ENCODE measurements around the gene AFAP1.

AFAP1 gene

DNA sequence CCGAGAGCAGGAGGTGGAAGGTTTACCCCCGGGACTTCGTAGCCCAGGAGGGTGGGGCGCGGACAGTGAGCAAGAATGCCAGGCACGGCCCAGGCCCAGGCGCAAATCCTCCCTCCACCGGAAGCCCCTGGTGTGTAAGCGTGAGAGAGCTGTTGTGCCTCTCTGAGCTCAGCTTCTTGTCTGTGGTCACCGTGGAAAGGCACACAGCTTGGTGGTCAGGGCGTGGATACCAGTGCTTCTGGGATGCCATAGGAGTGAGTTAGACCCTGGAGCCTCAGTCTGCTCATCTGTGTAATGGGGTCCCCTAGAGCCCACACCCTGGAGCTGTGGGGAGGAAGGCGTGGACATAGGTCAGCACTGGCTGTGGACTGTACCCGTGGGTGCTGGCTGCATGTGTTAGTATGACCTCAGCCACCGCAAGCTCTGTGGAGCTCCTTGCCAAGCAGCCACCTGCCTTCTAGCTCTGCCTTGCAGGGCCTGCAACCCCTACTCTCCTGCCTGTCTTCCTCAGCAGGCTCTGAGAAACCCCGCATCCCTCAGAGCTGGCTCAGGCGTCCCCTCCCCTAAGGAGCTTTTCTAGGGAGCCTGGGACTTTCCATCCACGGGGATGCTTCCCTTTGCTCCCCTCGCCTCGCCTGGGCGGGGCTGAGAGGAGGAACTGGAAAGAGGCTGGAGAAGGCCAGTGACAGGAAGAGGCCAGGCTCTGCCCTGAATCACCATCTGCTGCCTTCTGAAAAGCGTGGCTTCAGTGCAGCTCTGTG, 28.0 kb upstream of the AFAP1 start:
- no peak for DNase-seq (ENCODE audit: low spot score)

DNA sequence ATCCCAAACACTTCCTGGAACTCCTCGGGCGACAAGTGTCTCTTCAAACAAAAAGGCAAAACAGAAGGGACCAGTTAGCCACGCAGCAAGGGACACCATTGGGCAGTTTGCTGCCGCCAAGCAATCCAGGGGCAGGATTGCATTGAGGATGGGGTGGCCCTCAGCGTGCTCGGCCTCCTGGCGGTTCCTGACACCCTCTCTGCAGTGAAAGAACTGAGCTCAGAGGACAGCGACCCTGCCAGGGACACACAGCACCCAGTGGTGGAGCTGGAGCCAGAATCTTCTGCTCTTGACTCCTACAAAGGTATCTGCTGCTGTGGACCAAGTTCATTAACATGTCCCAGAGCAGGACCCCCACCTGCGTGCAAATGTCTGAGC, 27.4 kb upstream of the AFAP1 start:
- DNase-seq (ENCODE audit: low spot score): no peak

DNA sequence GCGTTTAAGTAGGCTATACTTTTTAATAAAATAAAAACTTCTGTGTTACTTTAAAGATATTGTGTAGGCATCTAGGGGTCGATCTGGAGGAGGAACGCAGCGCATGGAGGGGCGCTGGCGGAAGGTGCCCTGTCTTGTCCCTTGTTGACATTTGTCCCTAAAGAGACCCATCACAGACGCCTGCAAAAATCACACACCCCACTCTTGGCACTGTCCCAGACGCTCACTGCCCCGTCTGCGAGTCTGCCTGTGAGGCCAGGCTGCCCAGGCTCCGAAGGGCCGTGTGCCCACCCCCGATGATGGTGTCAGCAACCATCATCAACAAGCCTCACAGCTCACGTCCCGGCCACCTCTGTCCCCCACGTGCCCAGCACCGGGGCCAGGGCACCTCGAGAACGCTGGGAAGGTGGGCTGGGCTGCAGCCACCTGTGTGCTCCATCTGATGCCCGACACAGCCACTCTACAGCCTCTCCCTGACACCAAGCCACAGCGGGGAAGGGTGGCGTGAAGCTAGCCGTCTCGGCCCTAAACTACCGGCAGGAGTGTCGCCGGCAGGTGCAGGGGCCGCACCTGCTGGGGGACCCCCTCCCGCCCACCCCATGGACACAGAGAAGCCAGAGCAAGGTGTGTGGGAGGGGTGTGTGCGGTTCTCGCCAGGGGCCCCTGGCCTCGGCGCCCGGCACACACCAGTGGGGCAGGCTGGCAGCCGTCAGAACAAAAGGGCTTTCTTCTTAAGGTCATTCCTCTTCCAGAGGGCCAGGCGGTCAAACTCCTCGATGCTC, 26.8 kb upstream of the AFAP1 start:
- DNase-seq (ENCODE audit: low spot score): no peak

DNA sequence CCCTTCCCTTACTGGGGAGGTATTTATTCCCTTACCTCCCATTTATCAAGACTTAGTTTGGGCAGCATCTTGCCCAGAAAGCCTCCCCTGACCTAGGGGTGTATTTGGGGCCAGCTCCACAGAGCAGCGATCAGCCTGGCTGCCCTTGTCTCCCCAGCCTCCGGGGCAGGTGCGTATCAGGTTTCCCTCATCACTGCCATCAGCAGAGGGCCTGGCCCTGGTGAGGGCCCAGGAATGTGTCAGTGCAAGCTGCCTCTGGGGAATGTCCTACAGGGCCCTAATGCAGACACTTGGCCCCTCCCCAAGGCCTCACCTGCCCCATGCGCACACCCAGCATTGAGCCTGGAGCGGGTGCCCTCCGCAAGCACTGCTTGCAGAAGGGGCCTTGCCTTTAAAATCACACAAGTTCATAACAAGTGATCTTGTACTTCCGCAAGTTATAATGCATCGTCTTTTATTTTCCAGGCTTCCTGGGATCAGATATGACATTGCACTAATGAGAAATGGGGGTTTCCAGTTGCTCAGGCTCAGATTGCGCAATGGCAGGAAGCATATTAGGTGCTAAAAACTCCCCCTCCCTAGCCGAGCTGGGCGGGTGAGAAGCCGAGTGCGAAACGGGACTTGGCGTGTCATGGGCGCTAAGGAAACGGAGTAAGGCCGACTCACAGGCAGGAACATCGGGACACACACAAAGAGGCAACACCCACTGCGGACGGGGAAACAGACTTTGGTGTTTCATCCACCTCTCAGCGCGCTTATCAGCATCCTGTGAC, 25.4 kb upstream of the AFAP1 start:
- no peak for DNase-seq (ENCODE audit: low spot score)

DNA sequence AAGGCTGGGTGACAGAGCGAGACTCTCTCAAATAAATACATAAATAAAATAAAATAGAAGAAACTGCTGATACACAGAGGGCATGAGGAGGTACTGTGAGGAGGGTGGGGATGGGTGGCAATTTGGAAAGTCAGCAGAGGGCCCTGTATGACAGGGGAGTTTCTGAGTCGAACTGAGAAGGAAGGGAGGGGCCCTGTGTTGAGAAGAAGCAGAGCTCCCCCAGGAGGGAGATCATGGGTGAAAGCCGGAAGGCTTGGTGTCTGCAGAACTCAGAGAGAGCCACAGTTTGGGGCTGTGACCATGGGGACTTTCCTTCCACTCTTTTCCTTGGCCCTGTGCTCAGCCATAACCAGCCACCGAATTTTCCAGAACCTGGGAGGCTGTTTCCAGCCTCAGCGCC, 24.8 kb upstream of the AFAP1 start:
- no peak for DNase-seq (ENCODE audit: low spot score)

DNA sequence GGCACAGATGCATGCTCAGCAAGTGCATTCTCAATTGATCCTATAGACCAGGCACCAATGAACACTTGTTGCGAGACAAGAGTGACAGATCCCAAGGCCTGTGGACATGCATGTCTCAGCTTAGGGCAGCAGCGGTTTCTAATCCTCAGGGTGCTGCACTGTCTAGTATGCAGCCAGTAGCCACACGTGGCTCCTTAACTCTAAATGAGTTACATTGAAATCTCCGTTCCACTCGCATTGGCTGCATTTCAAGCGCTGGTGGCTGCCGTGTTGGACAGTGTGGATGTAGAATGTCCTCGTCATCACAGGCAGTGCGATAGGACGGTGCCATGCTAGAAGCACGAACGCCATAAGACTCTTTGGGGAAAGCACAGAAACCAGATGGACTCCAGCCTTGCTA, 24.0 kb upstream of the AFAP1 start:
- DNase-seq (ENCODE audit: low spot score): no peak

DNA sequence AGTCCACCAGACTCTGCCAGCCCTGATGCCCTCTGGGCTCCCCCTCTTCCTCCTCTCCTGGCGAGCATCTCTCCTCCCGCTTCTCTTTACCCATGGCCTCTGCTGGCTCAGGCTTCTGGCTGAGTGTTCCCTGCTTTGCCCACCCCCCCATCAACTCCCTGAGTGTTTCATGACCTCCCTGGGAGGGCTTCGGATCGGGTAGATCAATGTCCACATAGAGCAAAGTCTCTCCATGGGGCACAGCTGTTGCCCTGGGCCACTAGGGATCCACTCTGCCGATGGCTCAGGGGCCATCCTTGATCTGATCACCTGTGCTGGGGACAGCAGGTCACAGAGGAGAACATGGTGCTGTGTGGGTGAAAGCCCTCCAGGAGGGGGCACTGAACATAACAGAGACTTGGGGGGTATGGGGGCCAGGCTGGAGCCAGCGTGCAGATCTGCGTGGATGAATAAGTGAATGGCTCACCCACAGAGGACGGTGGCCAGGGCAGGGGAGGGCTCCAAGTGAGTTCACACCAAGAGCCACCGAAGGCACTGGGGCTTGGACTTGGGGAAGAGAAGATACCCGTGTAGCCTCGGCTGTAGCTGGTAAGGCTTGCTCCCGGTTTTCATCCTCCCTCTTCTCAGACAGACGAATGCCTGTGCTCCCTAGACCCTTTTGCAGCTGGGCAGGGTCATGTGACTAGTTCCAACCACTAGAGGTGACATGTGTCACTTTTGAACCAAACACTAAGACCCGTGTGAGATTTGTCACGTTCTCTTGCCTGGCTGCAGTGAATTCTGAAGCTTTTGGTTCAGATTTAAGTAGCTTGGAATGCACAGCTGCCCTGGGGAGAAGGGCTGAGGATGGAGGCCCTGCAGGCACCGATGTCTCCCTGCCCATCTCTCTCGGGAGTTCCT, 23.2 kb upstream of the AFAP1 start:
- DNase-seq (ENCODE audit: low spot score): no peak

DNA sequence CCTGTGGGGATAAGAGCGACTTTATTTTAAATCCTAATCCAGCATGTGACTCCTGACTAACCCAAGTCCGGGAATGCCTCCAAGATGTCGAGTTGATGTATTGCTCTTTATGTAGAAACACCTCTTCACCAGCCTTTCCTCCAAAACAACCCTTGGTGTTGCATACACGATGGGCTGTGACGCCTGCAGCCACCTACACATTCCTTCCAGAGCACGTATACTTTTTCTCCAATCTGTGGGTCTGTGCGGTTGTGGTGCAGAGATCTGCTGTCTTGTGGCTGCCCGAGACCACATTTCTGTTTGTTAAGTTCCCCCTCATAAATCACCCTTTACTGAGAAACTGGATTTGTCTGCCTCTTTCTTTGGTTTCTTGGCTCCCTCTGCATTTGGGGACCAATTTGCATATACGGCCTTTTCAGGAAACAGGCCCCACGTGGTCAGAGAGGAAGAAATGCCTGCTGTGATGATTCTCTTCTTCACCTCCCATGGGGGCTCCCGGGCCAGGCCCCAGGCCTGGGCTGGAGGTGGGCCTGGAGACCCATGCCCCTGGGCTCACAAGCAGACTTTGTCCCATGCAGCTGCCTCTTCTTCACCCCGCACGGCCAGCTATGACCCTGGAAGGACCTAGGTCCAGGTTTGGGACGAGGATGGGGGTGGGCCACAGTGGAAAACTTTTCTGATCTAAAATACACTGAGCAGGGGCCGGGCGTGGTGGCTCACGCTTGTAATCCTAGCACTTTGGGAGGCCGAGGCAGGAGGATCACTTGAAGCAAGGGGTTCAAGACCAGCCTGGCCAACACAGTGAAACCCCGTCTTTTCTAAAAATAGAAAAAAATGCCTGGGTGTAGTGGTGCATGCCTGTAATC, 21.4 kb upstream of the AFAP1 start:
- DNase-seq (ENCODE audit: low spot score): no peak

DNA sequence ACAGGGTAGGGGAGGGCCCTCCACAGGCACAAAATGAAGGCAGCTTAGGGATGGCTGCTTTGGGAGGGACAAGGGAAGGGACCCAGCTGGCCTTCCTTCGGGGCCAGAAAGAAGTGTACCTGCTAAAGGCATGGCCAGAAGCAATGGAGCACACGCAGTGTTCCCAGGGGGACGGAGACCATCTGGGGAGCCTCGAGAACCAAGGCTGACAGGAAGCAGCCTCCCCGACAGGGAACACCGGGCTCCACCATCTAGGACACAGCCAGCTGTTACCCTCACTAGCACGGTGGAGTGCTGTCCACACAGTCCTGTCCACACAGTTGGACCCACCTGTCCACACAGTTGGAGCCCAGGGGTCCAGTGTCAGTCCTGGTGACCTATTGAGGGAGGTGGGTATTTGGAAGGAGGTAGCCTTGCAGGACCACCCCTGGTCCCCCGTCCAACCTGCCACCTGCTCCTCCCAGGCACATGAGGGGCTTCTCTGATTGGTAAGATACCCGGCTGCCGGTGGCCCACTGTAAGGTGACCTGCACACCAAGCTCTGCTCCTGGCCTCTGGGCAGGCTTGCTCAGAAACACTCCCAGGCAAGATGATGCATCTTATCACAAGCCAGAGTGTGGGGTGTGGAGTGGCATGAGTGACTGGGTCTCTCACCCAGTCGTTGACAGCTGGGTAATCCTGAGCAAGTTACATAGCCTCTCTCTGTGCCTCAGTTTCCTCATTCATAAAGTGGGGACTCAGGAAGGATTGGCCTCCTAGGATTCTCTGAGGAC, 20.5 kb upstream of the AFAP1 start:
- DNase-seq (ENCODE audit: low spot score): no peak

DNA sequence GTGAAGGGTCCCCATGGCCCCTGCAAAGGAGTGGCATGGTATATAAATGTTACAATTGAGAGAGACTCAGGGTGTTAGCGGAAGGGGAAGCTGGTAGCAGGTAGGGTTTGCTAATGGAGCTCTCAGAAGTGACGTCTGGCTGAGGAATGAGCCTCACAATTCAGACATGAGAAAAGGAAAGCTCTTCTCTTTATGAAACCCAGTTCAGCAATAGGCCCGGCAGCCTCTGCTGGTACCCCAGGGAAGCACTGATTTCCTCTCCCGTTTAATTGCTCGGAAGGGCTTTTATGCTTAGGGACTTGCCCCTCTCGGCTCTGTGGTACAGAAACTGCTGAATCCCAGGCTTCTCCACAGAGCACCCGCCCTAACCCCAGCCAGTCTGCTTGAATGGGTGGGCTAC, 19.4 kb upstream of the AFAP1 start:
- no peak for DNase-seq (ENCODE audit: low spot score)

DNA sequence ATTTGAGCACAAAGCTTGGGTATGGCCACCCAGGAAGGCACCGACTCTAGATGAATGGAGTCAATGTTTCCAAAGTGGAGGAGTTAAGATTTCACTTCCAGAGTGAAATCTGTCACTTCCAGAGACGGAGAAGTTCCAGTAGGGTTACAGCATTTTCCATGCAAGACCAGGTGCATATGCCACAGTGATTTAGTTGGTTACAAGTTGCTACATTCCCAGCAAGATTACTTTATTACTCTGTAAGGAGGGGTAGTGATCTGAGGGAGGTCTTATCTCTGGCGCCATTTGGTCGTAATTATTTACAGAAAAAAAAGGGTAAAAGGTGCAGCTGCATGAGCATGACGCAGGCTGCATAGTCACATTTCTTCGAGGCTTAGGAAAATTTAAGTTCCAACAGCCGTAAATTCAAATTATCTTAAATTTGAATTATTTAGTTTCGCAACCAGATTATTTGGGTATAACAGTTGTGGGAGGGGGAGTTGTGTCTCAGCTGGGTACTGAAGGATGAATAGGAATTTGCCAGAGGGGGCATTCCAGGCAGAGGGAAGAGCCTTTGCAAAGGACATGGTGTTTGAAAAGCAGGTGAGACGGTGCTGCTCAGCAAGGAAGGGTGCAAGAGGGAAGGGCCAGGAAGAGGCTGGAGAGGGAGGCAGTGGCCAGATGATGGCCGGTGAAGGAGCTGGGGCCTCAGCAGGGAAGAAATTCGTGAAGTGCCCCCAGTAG, 17.4 kb upstream of the AFAP1 start:
- DNase-seq (ENCODE audit: low spot score): no peak

DNA sequence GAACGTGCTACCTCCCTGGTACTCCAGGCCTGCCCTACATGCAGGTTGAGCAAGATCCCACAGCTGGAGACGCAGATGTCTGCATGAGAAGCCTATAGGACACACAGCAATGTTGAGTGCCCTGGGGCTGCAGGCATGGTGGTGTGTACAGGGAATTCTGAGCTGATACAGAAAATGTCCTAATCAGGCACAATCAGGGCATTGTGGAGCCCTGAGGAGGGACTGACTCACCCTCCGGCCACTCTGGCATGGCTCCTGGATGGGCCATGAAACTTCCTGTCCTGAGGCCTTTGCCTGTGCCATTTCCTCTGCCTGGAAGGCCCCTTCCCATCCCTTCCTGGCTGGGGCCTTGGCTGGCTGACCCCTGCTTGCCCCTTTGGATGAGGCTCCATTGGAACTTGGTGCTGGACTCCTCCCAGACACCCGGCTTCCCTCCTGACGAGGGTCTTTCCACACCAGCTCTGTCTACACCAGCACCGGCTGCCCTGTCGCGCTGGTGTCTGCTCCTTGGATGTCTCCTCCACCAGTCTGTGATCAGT, 16.7 kb upstream of the AFAP1 start:
- DNase-seq (ENCODE audit: low spot score): no peak

DNA sequence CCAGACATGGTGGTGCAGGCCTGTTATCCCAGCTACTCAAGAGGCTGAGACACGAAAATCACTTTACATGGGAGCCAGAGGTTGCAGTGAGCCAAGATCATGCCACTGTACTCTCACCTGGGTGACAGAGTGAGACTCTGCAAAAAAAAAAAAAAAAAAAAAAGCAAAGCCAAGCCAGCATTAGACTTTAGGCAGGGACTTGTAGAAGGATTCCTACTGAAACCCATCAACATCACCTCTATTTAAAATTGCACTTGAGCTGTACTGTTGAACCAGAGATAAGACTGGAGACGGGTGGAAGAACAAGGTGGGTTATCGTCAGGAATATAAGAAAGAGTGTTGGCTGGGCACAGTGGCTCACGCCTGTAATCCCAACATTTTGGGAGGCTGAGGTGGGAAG, 15.7 kb upstream of the AFAP1 start:
- DNase-seq (ENCODE audit: low spot score): no peak

DNA sequence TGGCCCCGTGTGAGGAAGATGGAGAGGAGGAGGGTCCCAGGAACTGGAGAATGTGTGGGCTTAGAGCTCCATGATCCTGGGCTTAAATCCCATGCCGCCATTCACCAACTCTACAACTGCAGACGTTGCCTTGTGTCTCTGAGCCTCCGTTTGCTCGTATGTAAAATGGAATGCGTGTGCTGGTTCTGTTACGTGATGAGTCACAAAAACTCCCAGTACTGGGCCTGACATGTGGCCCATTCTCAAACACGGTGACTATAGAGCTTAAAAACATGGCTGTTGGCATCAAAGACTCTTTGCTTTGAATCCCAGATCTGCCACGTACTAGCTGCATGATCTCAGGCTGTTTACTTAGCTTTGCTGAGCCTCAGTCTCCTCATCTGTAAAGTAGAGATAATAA, 13.0 kb upstream of the AFAP1 start:
- no peak for DNase-seq (ENCODE audit: low spot score)

DNA sequence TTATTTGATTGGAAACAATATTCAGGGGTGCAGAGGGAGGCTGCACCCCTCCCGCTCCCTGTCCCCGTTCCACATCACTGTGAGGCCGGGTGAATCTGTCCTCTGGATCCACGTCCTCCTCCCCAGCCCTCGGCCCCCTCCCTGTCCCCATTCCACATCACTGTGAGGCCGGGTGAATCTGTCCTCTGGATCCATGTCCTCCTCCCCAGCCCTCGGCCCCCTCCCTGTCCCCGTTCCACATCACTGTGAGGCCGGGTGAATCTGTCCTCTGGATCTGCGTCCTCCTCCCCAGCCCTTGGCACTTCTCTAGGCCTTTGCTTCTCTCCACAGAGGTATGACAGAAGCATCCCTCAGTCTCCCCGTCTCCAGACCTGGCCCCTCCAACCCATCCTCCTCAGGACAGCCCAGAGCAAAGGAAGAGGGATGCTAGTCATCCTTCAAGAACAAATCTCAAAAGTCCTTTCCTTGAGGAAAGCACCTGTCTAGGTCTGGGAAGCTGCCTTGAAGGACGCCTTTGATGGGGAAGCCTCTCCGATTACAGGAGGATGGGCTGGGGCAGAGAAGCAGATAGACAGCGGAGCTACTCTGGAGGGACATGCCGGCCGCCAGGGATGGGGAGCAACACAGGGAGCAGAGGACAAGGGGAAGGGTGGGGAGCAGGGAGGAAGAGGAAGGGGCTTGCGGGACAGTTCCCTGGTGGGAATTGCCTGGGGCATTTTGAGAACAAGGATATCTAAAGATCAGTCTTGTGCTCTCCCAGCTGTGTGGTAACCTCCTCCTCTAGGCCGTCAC, 10.8 kb upstream of the AFAP1 start:
- DNase-seq (ENCODE audit: low spot score): no peak

DNA sequence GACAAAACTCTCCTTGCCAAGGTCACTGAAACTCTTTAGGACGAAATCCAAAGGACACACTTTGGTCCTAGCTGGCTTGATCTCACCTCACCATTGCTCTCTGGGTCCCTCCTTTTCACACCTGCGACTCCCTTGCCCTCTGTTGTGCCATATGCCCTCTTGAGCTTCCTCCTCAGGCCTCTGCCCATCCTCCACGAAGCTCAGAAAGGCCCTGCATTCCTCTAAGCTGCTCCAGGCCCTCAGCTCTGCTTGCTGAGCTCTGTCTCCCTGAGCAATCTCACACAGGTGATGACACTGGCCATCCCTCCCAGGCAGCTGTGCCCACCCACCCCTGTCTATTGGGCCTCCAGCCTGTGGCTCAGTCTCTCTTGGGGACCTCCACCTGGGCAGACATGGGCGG, 10.1 kb upstream of the AFAP1 start:
- DNase-seq (ENCODE audit: low spot score): no peak

DNA sequence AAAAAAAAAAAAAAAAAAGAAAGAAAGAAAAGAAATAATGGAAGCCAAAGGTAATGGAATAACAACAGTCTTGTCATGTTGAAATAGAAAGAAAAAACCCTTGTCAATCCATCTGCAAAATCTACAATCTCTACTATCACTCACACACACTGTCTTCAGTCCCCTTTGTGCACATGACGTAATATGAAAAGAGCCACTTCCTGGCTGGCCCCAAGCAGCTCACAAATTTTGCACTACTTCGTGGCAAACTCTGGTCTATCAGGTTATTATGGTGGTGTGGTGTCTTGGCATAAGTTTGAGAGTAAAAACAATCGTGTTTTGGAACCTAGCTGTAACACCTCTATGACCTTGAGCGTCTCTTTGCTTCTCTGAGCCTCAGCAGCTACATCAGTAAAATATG, 8.3 kb upstream of the AFAP1 start:
- no peak for DNase-seq (ENCODE audit: low spot score)

DNA sequence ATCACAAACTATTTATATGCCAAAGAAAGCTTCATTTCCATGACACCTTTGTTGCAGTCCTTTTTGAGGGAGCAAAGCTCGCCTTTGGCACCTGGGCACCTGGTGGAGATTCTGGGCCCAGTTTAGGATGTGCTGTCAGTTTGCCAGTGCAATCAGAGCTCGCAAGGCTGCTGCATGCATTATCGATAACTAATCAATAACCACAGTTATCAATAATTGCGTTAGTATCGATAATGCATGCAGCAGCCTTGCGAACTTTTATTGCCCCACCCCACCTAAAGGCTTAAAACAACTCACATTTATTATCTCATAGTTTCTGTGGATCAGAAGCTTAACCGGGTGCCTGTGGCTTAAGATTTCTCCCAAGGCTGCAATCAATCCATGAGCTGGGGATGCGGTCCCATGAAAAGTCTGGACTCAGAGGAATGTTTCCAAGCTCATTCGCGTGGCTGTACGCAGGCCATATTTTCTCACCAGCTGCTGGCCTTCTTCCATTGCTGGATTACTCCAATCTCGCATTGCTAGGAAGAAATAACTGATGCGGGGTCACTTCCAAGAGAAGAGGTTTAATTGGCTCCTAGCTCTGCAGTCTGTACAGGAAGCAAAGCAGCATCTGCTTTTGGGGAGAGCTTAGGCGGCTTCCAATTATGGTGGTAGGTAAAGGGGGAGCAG, 6.2 kb upstream of the AFAP1 start:
- DNase-seq (ENCODE audit: low spot score): no peak

Measured in LoVo (cell line).